ENCODE data around the gene RBM47. TPM values are rescaled to one million over a fixed set of nuclear protein-coding genes. Genes with fewer than 3 reads are reported as not detected.

RBM47 gene
- total and polyA plus RNA-seq, 2 of the 4 experiments (the other 2 are of a cell fraction): 0.44 to 1.1 TPM

- Histone ChIP-seq H3K4me2 (ENCODE audit: low read depth, low read length) (no peak overlapping the region), H3K23ac (ENCODE audit: low read depth, low read length) (no peak overlapping the region), H3K27ac (ENCODE audit: insufficient read depth, low read length) (no peak overlapping the region), H2AFZ (replicated peaks; ENCODE audit: low read length, poor library complexity) (no peak overlapping the region), H3K14ac (replicated peaks; ENCODE audit: low read depth, low read length) (no peak overlapping the region), H2BK20ac (ENCODE audit: low read depth, low read length) (no peak overlapping the region), H3K79me1 (ENCODE audit: low read depth in 1 of 2, low read length in 2 of 2) (no peaks in the 10 kb centered on the region), H3K56ac (ENCODE audit: extremely low read depth, insufficient read depth, low read length) (no peak overlapping the region), H3K36me3 (ENCODE audit: control insufficient read depth, insufficient read depth, low read length) (no peaks in the 10 kb centered on the region), H3K27me3 (ENCODE audit: control insufficient read depth, insufficient read depth, low read length) (peaks cover 7% of the 10 kb centered on the region), H4K91ac (ENCODE audit: insufficient read depth, low read depth, low read length) (no peak overlapping the region), H3K4me1 (ENCODE audit: control insufficient read depth, insufficient read depth, low read length) (no peaks in the 10 kb centered on the region), H4K5ac (ENCODE audit: low read depth, low read length) (no peak overlapping the region), H4K20me1 (ENCODE audit: insufficient read depth, low read length) (no peaks in the 10 kb centered on the region), H3K4ac (ENCODE audit: low read depth, low read length) (no peak overlapping the region), H4K8ac (ENCODE audit: low read depth in 2 of 2, low read length in 2 of 2) (no peak overlapping the region), H2AK9ac (replicated peaks; ENCODE audit: low read depth, low read length, poor library complexity) (no peak overlapping the region), H2AK5ac (ENCODE audit: low read depth, low read length) (no peak overlapping the region), H2BK5ac (ENCODE audit: low read depth, low read length, poor library complexity, severe bottlenecking) (no peak overlapping the region), H3K9me1 (ENCODE audit: insufficient read depth, low read length) (no peaks in the 10 kb centered on the region), H2BK15ac (ENCODE audit: low read depth, low read length) (no peak overlapping the region), H3K18ac (ENCODE audit: low read depth, low read length) (no peak overlapping the region), H3K9me3 (ENCODE audit: control insufficient read depth, insufficient read depth, low read length) (no peaks in the 10 kb centered on the region), H2BK120ac (ENCODE audit: low read depth, low read length) (no peak overlapping the region), H3K9ac (ENCODE audit: low read depth, low read length) (no peak overlapping the region), H3K4me3 (ENCODE audit: insufficient read depth, low read depth, low read length) (no peak overlapping the region)
- no peak for ATAC-seq (ENCODE audit: low read depth)
- intact Hi-C loops (cut with micrococcal nuclease) (no loop called here), dilution Hi-C loops (cut with HindIII; ENCODE audit: low sequenced_read_pairs, unreplicated experiment) (no loop called here), in situ Hi-C loops (cut with MboI; ENCODE audit: low sequenced_read_pairs) (no loop called here)
- no peak for DNase-seq
- ChIA-PET POLR2A (ENCODE audit: unreplicated experiment) (interaction anchor here (0.6 kb wide), 1 partner anchor 122 kb away, joined by 13 read pairs; no protein-coding TSS in a partner anchor), CTCF (no interaction called here)
- no TSS peak for BruUV-seq (replicated peaks)
- 66% methylated on average over 3 of the region's 9 CpGs; no CpG with 5 or more reads in 1 of the 2 experiments for WGBS, 2 experiments (ENCODE audit: extremely low coverage in 2 of 2, insufficient read length in 1 of 2)
- TF ChIP-seq MAFK (IDR thresholded peaks at IDR 0.05; ENCODE audit: low read depth, low read length): peak; percentile 80
- no peak for TF ChIP-seq MAZ (IDR thresholded peaks at IDR 0.05; ENCODE audit: borderline replicate concordance, low read depth, low read length)
Observed at GRCh38 chr4:40648742-40649281, 19.1 kb upstream of the RBM47 start.
